ENCODE measurements around the gene HSD11B1L.
"Not testable (repeated sequence)": the region's sequence is repeated elsewhere in the genome, so short reads cannot be mapped to it uniquely, and the experiment has no call there.

The HSD11B1L gene

DNA sequence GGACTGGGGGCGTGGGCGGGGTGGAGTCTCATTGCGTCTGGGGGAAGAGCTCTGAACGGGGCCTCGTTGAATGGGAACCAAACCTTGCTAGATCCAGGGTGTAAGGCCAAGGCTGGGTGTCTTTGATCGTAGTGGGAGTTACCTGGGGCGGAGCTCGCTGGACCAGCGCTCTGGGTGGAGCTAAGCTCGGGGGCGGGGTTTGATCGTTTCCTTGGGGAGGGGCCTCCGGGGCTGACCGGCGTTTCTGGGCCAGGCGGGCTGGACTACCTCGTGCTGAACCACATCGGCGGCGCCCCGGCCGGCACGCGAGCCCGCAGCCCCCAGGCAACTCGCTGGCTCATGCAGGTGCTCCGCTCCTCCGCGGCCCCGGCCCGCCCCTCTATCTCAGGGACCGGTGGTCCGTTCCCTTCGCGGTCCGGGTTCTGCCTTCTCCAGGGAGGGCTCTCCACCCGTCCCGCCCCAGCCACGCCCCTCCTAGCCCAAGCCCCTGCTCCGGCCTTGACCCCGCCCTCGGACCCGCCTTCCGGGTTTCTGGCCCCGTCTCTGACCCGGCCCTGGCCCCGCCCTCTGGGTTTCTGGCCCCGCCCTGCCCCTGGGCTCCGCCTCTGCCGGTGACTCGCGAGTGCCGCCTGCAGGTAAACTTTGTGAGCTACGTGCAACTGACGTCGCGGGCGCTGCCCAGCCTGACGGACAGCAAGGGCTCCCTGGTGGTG is 6.0 kb downstream of the HSD11B1L start:
- peak; percentile 97 for DNase-seq (ENCODE audit: low read depth, low spot score)

DNA sequence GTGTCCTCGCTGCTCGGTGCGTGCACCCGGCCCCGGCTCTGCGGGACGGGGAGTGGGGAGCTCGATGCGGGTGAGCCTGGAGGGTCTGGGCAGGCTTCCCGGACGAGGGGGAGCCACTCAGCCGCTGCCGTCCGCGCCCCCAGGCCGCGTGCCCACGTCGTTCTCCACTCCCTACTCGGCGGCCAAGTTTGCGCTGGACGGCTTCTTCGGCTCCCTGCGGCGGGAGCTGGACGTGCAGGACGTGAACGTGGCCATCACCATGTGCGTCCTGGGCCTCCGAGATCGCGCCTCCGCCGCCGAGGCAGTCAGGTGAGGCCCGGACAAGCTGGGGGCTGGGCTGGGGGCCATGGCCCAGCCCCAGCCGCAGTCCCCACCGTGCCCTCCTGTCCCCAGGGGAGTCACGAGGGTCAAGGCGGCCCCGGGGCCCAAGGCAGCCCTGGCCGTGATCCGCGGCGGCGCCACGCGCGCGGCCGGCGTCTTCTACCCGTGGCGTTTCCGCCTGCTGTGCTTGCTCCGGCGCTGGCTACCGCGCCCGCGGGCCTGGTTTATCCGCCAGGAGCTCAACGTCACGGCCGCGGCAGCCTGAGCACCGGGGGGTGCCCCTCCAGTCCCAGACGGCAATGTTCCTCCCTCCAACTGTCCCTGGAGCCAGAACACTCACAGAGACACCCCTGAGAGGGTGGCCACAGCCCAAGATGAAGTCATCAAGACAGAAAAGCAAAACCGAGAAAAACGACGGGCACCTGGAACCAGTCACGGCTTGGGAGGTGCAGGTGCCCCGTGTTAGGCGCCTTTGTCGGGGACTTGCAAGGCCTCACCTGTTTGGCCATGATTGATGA is 6.8 kb downstream of the HSD11B1L start:
- no peak for DNase-seq (ENCODE audit: low read depth, low spot score)

DNA sequence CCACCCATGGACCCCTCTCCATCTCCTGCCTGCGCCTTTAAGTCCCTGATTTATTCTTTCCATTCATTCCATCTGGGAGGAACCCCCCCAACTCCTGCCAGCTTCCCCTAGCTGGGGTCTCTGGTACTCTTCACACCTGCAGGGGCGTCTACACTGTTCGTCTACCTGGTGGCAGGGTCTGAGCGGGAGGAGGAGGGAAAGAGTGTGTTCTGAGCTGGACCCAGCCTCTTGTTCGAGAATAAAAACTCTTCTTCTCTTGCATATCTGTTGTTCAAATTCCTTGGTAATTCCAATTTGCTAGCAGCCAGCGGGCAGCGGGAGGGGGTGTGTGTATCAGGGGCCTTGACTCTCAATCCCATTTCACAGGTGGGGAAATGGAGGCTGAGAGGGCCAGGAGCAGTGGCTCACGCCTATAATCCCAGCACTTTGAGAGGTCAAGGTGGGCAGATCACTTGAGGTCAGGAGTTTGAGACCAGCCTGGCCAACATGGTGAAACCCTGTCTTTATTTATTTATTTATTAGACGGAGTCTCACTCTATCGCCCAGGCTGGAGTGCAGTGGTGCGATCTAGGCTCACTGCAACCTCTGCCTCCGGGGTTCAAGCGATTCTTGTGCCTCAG is 7.5 kb downstream of the HSD11B1L start:
- not testable (repeated sequence) for DNase-seq (ENCODE audit: low read depth, low spot score)

DNA sequence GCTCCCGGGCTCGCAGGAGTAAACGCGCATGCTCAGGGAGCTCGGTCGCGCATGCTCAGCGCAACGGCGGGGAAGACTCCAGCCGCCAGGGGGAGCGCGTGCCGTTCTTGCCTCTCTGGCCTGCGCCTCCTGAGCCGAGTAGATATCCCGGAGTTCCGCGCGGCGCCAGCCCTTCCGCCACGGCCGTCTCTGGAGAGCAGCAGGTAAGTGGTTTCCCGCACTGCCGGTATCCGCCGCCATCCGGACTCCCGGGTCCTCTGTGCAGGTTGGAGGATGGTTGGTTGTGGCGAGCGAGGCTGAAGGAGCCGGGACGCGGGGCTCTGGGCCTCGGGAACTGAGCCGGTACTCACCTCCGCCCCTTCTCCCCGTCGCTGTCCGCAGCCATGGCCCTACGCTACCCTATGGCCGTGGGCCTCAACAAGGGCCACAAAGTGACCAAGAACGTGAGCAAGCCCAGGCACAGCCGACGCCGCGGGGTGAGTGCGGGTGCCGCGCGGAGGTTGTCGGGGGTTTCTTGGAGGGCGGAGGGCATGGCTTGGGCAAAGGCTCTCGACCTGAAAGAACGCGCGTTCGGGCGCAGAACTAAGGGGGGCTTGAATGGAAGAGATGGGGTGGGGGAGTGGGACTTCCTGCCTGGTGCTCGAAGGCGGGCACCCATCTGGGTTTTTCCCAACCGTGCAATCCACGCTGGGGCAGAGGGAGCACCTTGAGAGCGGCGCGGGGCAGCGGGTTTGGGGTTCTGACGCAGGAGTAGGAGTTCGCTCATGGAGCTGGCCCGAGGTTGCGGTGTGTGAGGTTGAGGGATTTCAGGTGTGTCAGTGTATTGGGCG is 9.5 kb downstream of the HSD11B1L start, which contains the start of gene RPL36:
Gene RPL36, plus strand, starts transcription at position 171 of the 830 bp plus-strand sequence. Its CDS starts 213 bp downstream, at position 384.
- peak; percentile 99 for DNase-seq (ENCODE audit: low read depth, low spot score)

DNA sequence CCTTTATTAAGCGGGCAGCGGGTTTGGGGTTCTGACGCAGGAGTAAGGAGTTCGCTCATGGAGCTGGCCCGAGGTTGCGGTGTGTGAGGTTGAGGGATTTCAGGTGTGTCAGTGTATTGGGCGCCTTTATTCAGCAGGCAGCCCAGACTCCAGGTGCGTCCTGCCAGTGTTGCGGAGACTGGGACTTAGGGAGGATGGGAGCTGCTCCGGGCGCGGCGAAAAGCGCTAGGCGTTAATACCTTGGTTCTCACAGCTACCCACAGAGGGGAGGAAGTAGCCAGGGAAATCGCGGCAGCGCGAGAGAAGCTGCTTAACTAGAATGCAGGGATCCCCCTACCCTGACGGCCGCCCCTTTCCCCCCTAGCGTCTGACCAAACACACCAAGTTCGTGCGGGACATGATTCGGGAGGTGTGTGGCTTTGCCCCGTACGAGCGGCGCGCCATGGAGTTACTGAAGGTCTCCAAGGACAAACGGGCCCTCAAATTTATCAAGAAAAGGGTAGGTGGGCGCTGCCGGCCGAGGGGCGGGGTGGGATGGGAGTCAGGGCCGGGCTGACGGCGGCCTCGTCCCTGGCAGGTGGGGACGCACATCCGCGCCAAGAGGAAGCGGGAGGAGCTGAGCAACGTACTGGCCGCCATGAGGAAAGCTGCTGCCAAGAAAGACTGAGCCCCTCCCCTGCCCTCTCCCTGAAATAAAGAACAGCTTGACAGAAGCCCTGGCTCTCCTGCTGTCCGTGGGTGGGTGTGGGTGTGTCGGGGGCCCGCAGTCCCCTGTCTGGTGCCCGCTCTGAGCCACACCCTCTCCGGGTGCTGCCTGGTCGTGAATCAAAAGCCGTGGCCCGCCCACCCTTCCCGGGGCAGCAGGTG is 10.4 kb downstream of the HSD11B1L start:
- peak; percentile 68 for DNase-seq (ENCODE audit: low read depth, low spot score)

DNA sequence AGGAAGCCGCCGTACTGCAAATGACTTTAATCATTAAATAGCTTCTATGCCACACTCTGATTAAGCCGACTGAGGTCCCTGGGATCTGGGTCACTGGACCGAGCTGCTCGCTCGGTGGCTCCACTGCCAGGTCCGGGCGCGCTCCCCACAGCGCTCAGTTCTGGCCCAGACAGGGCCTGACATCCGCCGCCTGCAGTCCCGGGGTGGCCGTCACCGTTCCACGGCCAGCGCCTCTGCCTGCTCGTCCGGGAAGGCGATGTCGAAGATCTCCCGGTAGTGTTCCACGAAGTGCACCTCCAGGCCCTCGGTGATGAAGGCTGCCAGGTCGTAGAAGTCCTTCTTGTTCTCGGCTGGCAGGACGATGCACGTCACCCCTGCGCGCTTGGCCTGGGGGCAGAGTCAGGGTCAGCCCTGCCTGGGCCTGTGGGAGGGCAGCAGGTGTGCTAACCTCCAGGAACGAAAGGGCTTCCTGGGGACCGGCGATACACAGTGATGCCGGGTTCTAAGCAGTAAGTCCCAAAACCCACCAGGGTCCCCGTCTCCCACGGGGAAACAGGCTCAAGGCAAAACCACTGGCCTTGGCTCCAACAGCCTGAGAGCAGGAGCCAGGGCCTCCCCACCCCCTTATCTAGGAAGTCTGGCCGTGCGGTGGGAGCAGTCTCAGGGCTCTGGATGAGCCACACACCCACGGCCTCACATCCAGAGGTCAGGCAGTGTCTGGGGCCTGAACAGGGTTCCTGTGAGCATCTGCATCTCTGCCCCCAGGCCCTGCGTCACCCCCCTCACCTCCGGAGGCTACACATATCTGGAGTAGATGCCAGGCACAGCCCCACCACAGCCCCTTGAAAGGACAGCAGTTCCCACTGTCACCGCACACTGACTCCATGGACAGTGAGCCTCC is 11.2 kb downstream of the HSD11B1L start:
- no peak for DNase-seq (ENCODE audit: low read depth, low spot score)

DNA sequence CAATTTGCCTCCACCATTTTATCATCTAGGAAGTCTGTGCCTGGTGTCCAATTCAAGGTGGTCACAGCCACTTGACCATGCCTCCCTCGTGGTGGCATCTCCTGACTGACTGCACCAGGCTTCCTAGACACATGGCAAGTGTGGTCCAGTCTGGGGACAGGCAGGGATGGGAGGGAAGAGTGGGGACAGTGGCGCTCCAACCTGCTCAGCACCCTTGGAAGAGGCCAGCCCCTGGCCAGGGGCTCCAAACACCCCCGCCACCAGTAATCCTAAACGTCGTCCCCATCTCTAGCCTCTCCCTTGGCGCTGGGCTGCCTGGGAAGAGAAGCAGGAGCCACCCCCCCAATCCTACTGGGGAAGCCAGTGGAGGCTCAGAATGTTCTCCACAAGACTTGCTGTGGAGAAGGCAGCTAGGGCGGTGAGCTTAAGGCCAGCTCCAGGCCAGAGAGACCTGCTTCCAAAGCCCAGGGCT is 11.9 kb downstream of the HSD11B1L start:
- no peak for DNase-seq (ENCODE audit: low read depth, low spot score)

DNA sequence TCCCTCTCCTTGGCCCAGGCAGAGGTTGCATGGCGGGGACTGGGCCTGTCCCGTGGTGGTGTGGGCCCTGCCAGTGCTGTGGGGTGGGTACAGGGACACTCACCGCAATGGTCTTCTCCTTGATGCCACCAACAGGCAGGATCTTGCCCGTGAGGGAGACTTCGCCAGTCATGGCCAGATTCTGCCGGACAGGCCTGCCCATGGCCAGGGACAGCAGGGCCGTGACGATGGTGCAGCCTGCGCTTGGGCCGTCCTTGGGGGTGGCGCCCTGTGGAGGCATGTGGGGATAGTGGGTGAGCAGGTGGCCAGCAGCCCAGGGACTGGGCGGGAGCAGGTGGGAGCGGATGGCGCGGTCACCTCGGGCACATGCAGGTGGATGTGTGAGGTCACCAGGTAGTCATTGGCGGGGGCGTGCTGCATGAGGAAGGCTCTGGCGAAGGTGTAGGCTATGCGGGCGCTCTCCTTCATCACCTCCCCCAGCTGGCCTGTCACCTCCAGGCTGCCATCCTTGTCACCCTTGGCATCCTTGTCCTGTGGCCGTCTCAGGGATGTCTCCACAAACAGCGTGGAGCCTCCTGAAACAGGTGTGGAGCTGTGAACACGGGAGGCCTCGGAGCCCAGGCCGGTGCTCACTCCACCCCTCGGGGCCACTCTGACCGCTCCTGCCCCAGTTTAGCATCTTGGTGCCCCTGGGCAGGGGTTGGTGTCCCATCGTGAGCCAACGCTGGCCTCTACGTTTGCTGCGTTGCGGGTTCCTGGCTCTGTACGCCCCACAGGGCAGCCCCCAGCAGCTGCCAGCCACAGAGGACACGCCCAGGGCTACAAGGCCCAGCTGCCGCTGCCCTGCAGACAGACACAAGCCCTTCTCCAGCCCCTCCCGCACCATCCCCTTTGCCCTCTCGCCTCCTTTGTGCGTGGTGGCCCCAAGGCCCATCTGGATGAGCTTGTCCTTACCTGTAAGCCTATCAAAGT is 12.7 kb downstream of the HSD11B1L start:
- no peak for DNase-seq (ENCODE audit: low read depth, low spot score)

DNA sequence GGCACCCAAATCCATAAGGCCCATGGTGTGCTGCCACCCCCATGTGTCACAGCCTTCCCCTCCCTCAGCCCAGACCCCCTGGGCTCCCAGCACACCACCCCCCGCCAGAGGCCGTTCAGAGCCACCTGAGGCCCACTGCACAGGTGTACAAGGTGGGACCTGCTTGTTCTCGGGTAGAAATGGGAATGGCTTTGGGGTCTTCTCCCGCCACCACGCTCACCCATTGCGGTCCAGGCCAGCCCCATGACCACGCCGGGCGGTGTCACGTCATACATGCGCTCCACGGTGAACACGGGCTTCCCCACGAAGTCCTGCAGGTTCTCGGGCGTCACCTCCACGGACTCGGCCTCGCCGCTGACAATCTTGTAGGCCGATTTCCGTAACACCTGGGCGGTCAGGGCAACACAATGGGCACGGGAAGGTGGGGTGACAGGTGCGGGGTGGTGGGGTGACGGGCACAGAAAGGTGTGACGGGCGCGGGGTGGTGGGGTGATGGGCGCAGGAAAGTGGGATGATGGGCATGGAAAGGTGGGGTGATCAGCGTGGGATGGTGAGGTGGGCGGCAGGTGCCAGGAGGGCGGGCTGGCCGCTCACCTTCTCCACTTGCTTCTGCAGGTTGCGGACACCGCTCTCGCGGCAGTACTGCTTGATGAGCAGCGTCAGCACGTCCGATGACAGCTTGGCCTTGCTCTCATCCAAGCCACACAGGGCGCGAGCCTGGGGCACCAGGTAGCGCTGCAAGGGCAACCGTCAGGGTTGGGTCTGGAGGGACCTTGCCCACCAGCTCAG is 13.5 kb downstream of the HSD11B1L start:
- no peak for DNase-seq (ENCODE audit: low read depth, low spot score)

DNA sequence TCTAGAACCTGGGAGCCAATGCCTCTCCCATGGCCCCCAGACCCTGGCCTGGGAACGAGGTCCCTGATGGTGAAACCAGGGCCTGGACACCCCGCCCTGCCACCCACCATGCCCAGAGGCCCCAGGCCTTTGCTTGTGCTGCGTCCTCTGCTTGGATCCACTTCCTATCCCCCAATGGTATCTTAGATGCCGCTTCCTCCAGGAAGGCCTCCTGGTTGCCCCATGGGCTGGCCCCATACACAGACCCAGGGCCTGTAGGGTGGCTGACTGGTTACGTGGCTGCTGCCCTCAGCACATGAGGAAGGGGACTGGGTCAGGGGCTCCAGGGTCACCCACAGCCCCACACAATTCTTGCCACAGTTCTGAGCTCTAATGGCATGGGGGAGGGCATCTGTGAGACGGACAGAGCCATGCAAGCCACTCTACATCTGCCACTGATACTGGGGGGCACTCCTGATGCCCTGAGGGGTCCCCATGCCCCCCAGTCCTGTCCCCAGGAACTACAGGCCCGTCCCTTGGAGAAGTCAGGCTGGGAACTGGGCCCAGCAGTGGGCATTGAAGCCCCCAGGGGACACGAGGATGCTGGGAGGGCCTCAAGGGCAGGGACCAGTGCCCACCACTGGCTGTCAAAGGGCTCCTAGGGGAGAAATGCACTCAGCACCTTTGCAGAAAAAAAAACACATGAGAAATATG is 14.3 kb downstream of the HSD11B1L start:
- no peak for DNase-seq (ENCODE audit: low read depth, low spot score)

DNA sequence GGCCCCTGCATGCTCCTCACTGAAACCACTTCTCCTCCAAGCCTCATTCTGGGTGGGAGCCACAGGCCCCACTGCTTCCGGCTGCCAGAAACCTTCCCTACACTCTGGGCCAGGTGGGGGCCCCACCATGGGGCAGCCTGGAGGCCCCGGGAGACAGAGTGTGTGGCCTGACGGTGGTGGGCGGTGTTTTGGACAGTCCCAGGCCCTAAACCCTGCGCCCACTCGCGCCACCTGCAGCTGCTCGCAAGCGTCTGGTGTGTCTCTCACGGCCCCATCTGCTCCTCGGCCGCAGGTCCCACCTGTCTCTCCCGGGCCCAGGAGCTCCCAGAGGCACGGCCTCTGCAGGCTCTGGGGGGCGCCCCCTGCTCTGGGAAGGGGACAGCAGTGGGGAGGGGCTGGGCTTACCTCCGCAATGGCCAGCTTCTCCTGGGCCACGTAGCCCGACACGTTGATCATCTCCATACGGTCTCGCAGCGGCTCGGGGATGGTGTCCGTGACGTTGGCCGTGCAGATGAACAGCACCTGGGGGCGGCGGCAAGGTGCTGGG is 14.9 kb downstream of the HSD11B1L start:
- DNase-seq (ENCODE audit: low read depth, low spot score) = no peak

DNA sequence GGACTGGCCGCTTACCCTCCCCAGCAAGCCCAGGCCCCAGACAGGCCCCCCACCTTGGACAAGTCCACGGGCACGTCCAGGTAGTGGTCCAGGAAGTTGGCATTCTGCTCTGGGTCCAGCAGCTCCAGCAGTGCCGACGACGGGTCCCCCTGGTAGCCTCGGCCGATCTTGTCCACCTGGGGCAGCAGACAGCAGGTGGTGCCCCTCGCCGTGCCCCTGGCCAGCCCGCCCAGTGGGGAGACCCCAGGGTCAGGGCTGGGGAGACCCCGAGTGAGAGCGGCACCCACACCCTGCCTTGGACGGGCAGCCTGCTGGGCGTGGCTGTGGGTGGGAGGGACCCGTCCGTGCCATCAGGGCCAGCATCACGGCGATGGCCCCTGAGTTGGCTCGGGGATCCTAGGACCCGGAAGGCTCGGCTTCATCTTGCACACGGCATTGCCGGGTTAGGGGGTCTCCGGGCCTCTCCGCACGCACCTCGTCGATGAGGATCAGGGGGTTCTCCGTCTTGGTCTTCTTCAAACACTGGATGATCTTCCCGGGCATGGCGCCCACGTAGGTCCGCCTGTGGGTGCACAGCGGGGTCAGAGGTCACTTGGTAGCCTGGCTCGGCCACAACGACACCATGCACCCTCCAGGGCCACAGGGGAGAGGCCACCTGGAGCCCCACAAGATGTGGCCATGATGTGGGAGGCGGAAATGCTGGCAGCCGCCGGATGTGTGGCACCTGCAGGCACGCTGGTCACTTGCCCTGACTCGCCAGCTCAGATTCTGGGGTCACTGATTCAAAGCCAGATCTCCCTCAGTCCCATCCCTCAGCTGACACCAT is 15.6 kb downstream of the HSD11B1L start:
- no peak for DNase-seq (ENCODE audit: low read depth, low spot score)

DNA sequence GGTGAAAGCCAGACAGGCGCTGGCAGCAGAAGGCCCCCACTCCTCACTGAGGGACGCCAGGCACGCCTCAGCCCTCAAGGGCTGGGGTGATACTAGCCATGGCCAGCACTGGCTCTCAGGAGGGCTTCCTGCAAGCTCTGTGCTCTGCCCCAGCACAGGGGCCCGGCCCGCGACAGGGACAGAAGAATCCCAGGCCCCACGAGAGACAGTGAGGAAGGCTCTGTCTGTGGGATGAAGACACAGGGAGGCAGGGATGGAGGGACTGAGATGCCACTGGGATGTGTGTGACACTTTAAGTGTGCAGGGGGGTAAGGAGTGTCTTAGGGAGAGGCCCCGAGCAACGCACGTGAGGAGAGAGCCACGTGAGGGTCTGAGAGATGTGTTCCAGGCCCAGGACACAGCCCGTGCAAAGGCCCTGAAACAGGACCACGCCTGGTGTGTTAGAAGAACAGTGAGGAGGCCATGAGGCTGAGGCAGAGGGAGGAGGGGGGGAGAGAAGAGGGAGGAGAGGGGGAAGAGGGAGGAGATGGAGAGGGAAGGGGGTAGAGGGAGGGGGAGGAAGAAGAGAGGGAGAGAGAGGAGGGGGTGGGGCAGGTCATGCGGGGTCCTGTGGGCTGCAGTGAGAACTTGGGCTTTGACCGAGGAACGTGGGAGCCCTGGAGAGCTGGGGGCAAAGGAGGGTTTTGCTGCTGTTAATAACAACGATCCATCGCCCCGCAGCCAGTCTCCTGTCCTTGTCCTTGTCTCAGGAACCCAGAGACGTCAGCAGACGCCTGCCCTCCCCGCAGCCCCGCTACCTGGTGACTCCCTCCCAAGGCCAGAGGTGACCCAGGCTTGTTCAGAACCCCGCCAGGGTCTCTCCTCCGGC is 16.4 kb downstream of the HSD11B1L start:
- DNase-seq (ENCODE audit: low read depth, low spot score) = no peak

DNA sequence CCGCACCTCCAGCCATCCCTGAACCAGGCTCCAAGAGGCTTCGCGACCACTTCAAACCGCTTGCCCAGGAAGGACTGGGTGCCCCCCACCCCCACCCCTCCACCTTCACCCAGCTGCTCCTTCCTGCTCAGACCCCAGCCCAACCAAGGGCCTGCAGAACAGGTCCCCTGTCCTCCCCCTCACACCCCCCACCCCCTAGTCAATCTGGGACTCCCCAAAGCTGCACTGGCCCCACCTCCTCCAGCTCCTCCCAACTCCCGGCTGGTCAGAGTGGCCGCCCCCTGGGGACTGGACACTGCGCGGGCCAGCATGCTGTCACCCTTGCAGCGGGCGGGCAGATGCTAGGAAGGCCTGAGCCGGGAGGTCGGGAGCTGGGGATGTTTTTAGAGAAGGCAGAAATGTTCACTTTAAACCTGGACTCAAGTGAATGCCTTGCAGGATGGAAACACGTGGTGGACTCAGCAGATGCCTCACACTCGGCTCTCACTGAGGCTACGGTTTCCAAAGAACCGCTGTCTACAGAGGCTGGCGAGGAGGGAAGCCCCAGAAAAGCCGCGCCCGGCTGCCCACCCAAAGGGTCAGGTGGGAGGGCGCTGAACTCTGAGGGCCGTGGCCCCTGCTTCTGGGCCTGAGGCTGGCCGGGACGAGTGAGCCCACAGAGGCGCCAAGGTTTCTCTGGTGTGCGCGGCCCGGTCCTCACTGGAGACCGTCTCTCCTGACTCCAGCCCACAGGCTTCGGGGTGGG is 17.2 kb downstream of the HSD11B1L start:
- DNase-seq (ENCODE audit: low read depth, low spot score) = no peak
